Measurements from ENCODE around the gene TFAP2D.

TFAP2D gene

GRCh38 chr6:50713226-50713625 is at the start of gene TFAP2D:
TSS of gene TFAP2D (plus strand) at chr6:50713526. CDS start at chr6:50714056, 530 bp downstream.
- no peak for TF ChIP-seq CTCF (conservative IDR thresholded peaks at IDR 0.05)
- no peak for TF ChIP-seq ZFX (IDR thresholded peaks at IDR 0.05)
- no peak within 1 kb of the TSS for H3K27ac ChIP-seq

- no peak overlapping the region for H3K27ac ChIP-seq
- TF ChIP-seq ZFX (IDR thresholded peaks at IDR 0.05) (no peak), CTCF (conservative IDR thresholded peaks at IDR 0.05) (no peak)
These were observed 49.5 kb upstream of the TFAP2D start for GRCh38 chr6:50663806-50664205.

GRCh38 chr6:50666089-50666488 is 47.2 kb upstream of the TFAP2D start:
- TF ChIP-seq CTCF (conservative IDR thresholded peaks at IDR 0.05) (no peak), ZFX (IDR thresholded peaks at IDR 0.05) (no peak)
- H3K27ac ChIP-seq: no peak overlapping the region

GRCh38 chr6:50681213-50681824 is 32.0 kb upstream of the TFAP2D start:
- H3K27ac ChIP-seq: no peak overlapping the region
- TF ChIP-seq ZFX (IDR thresholded peaks at IDR 0.05) (no peak), CTCF (conservative IDR thresholded peaks at IDR 0.05) (no peak)

GRCh38 chr6:50689210-50689609 is 24.1 kb upstream of the TFAP2D start:
- H3K27ac ChIP-seq: no peak overlapping the region
- TF ChIP-seq CTCF (conservative IDR thresholded peaks at IDR 0.05): no peak
- TF ChIP-seq ZFX (IDR thresholded peaks at IDR 0.05): no peak

- TF ChIP-seq ZFX (IDR thresholded peaks at IDR 0.05): no peak
- TF ChIP-seq CTCF (conservative IDR thresholded peaks at IDR 0.05): no peak
These were observed 21.4 kb upstream of the TFAP2D start for GRCh38 chr6:50691814-50692495.

GRCh38 chr6:50698546-50698945 is 14.8 kb upstream of the TFAP2D start:
- no peak for TF ChIP-seq ZFX (IDR thresholded peaks at IDR 0.05)
- TF ChIP-seq CTCF (conservative IDR thresholded peaks at IDR 0.05): no peak
- H3K27ac ChIP-seq: no peak overlapping the region

More at GRCh38 chr6:50691814-50692495, 21.4 kb upstream of the TFAP2D start:
- no peak overlapping the region for H3K27ac ChIP-seq

All from C4-2B (cell line).